Psoas muscle (tissue), 8 donors: ENCODE data around the gene AADACL3. TPM values are rescaled to one million over a fixed set of nuclear protein-coding genes. Genes with fewer than 3 reads are reported as not detected.

Experiments
- ATAC-seq, 4 donors: fragments of 200-7000 bp; cut with Tn5 transposase; one replicate each; pipeline ENCODE4 v1.9.1; 2020; ENCODE audit warnings: moderate library complexity in 3 of 4, mild to moderate bottlenecking in 2 of 4
- DNase-seq, 2 donors: peaks; one replicate each; pipeline ENCODE4 v3.0.0-alpha.2; 2020
- H3K27ac ChIP-seq: fragments of 200-600 bp; one replicate; pipeline ENCODE4 v1.8.0; 2022
- H3K27me3 ChIP-seq, 3 donors: fragments of 200-600 bp in 1 of 3; one replicate each; pipeline versions ENCODE4 v1.6.1 to v1.8.0; 2013 to 2022; ENCODE audit warnings: low read length in 2 of 3, mild to moderate bottlenecking in 2 of 3, moderate library complexity in 1 of 3; ENCODE audit not compliant: insufficient read depth in 3 of 3
- H3K36me3 ChIP-seq, 2 donors: fragments of 200-600 bp in 1 of 2; one replicate each; pipeline versions ENCODE4 v1.6.1 to v1.8.0; 2013 to 2022; ENCODE audit warnings: low read depth in 1 of 2, mild to moderate bottlenecking in 1 of 2, moderate library complexity in 1 of 2; ENCODE audit not compliant: insufficient read depth in 1 of 2
- H3K4me1 ChIP-seq: fragments of 200-600 bp; one replicate; pipeline ENCODE4 v1.8.0; 2022
- H3K4me3 ChIP-seq: fragments of 200-600 bp; one replicate; pipeline ENCODE4 v1.8.0; 2022; ENCODE audit warnings: mild to moderate bottlenecking
- H3K9me3 ChIP-seq: fragments of 200-600 bp; one replicate; pipeline ENCODE4 v1.8.0; 2022
- CTCF ChIP-seq: fragments of 200-600 bp; IDR thresholded peaks from one replicate; pipeline ENCODE4 v1.8.0; 2022; ENCODE audit warnings: antibody characterized with exemption
- WGBS, 3 donors: extraction: QIAGEN DNeasy Blood & Tissue Kit; methylation state at CpG; one replicate each; pipeline versions ENCODE4 v1.1.6 to v1.1.7; 2013; 5-methylcytosine and 5-hydroxymethylcytosine counted together
- intact Hi-C, 2 donors: fragments of 100-400 bp; cut with DNase I; formaldehyde crosslinking; loops; one replicate each; pipeline versions ENCODE4 v1.11.0 to v1.14.2; 2022
- polyA plus RNA-seq, 3 donors: library from polyadenylated mRNA; stranded (reverse); fragments of 200-250 nt; gene quantifications; one replicate each; pipeline ENCODE4 v1.2.3, GENCODE V29; 2013
- total RNA-seq, 4 donors: library from RNA; stranded (reverse); fragmentation: NEBNext Ultra II Directional in 2 of 4; extraction: Animal tissue kit (Norgen Biotek cat#: 25700) in 2 of 4; gene quantifications; one replicate each; pipeline versions ENCODE4 v1.2.1 to v1.2.4, GENCODE V29; 2021 to 2023
- donor health status: healthy with polysubstance abuse.
- donor health status: DM: no; HTN: no; CAD: no; lungs with moderate emphysema.
- donor health status: Bipolar disorder and iron deficiency.
- donor health status: healthy.
- donor health status: DM: yes; HTN: yes; CAD: no.
- donor health status: DM: no; HTN: no; CAD: no.
- donor health status: DM: no; HTN: no; CAD: no.
- donor health status: DM: yes; HTN: yes; CAD: no.

The AADACL3 gene
- total and polyA plus RNA-seq, 7 donors = not detected

- Histone ChIP-seq H3K4me1 (no peaks in the 10 kb centered on the region), H3K27me3 (no peaks in the 10 kb centered on the region), H3K36me3 (no peaks in the 10 kb centered on the region), H3K9me3 (no peaks in the 10 kb centered on the region), H3K27ac (no peak overlapping the region), H3K4me3 (no peak overlapping the region)
- no peak for ATAC-seq
- 57 to 84% (median 84%) methylated on average over 2 of the region's 2 CpGs for WGBS, 3 donors
- intact Hi-C loops = no loop called here
- DNase-seq = no peak
- TF ChIP-seq CTCF = no peak
Observed at GRCh38 chr1:12769031-12769430, 53.1 kb downstream of the AADACL3 start.

- Histone ChIP-seq H3K27me3 (no peaks in the 10 kb centered on the region), H3K4me1 (no peaks in the 10 kb centered on the region), H3K36me3 (no peaks in the 10 kb centered on the region), H3K9me3 (no peaks in the 10 kb centered on the region), H3K4me3 (no peak overlapping the region), H3K27ac (no peak overlapping the region)
- 44 to 60% (median 50%) methylated on average over 7 of the region's 7 CpGs for WGBS, 3 donors
- intact Hi-C loops = no loop called here
- no peak for TF ChIP-seq CTCF
- no peak for DNase-seq
- ATAC-seq = no peak
Observed at GRCh38 chr1:12769976-12770505, 54.1 kb downstream of the AADACL3 start.

- intact Hi-C loops = no loop called here
- ATAC-seq = no peak
- DNase-seq = no peak
Observed at GRCh38 chr1:12770620-12771019, 54.7 kb downstream of the AADACL3 start.

GRCh38 chr1:12771186-12771585, 55.3 kb downstream of the AADACL3 start:
- DNase-seq = no peak
- intact Hi-C loops = no loop called here
- no peak overlapping the region for H3K4me3 ChIP-seq
- no peaks in the 10 kb centered on the region for H3K4me1 ChIP-seq
- H3K9me3 ChIP-seq = no peaks in the 10 kb centered on the region
- no peaks in the 10 kb centered on the region for H3K36me3 ChIP-seq
- H3K27me3 ChIP-seq = no peaks in the 10 kb centered on the region
- TF ChIP-seq CTCF = no peak
- no peak for ATAC-seq
- WGBS, 3 donors = 68 to 78% (median 72%) methylated on average over 5 of the region's 5 CpGs
- no peak overlapping the region for H3K27ac ChIP-seq

More at GRCh38 chr1:12770620-12771019, 54.7 kb downstream of the AADACL3 start:
- WGBS, 3 donors = 73 to 80% (median 77%) methylated on average over 2 of the region's 2 CpGs
- no peaks in the 10 kb centered on the region for H3K36me3 ChIP-seq
- H3K4me3 ChIP-seq = no peak overlapping the region
- H3K4me1 ChIP-seq = no peaks in the 10 kb centered on the region
- no peaks in the 10 kb centered on the region for H3K9me3 ChIP-seq
- TF ChIP-seq CTCF = no peak
- H3K27me3 ChIP-seq = no peaks in the 10 kb centered on the region
- H3K27ac ChIP-seq = no peak overlapping the region

- 85 to 88% (median 86%) methylated on average over 5 of the region's 5 CpGs for WGBS, 3 donors
- H3K9me3 ChIP-seq = no peaks in the 10 kb centered on the region
- no peak overlapping the region for H3K4me3 ChIP-seq
- ATAC-seq = no peak
- H3K27me3 ChIP-seq = no peaks in the 10 kb centered on the region
- no peak for TF ChIP-seq CTCF
- intact Hi-C loops = no loop called here
- no peak for DNase-seq
- H3K36me3 ChIP-seq = no peaks in the 10 kb centered on the region
- H3K27ac ChIP-seq = no peak overlapping the region
- no peaks in the 10 kb centered on the region for H3K4me1 ChIP-seq
Observed at GRCh38 chr1:12772520-12772919, 56.6 kb downstream of the AADACL3 start.
